Bone marrow (tissue), 2 donors: ENCODE results near the gene DTYMK.
"Not testable (repeated sequence)": the region's sequence is repeated elsewhere in the genome, so short reads cannot be mapped to it uniquely, and the experiment has no call there.

ENCODE experiments used
- DNase-seq, 2 donors: peaks; one replicate each; lab custom pipeline; 2025; lab: John Stamatoyannopoulos, UW

Gene DTYMK

DNA sequence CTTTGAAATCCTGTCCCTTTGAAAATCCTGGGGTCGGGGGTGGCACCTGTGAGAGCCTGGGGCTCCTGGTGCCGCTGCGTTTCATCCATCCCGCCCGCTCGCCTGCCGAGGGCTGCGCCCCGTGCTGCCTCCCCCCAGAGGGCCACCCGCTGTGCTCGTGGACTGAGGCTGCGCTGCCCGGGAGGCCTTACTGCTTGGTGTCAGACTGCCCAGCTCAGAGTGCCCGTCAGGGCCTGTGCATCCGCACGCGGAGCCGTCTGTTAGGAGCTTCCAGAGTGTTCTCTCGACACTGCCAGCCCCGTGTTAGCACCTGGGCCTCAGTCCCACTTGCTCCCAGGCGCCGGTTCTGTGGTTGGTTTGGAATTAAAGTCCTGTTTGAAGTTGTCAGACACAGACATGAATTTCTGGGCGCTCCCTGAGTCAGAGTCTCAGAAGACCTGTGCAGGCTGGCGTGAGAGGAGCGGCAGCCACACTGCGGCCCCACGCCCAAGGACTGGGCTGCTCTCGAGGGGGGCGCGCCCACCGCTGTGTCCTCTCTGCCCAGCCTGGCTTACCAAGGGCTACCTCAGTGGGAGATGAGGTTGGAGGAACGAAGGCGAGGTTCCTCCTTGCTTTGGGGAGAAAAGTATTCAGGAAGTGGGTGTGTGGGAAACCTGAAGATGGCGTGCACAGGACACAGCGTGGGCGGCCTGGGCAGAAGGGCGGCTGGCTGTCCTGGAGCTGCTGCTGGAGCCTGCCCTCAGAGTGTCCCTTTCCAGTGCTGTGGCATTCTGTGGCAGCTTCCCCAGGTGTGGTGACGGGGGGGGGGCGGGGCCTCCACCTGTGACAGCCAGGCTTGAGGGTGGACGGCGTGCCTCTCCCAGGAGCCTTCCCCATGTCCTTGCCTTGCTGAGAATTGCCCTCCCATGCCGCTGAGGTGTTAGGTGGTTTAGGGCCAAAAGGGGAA is 14.1 kb downstream of the DTYMK start:
- no peak for DNase-seq

DNA sequence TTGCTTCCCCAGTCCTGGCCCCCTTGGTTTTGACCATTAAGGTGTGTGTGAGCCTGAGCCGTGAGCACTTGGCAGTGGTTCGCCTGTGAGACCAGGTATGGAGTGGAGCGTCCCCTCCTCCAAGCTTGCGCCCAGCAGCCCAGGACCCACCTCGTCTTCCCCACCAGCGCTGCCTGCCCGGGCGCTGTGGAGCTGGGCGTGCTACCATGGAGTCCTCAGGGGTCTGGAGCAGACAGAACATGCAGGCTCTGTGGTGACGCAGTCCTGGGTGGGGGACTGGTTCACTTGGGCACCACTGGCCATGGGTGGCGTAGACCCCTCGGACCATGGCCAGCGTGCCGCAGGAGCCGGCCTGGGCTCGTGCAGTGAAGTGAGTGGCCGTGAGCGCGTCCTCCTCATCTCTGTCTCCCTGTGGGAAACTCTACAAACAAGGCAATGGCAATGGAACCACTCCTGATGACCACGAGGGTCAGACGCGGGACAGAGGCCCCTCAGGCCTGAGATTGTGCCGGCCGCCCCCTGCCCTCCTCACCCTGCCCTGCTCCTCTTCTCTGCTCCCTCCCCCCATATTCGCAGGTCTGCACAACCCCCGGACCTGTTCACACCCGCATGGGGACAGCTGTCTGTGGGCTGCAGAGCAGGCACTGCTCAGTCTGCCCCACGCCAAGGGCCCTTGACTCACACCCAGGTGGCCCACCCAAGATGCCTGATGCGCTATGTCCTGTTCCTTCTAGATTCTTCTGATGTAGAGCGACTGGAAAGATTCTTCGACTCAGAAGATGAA is 15.0 kb downstream of the DTYMK start:
- no peak for DNase-seq

DNA sequence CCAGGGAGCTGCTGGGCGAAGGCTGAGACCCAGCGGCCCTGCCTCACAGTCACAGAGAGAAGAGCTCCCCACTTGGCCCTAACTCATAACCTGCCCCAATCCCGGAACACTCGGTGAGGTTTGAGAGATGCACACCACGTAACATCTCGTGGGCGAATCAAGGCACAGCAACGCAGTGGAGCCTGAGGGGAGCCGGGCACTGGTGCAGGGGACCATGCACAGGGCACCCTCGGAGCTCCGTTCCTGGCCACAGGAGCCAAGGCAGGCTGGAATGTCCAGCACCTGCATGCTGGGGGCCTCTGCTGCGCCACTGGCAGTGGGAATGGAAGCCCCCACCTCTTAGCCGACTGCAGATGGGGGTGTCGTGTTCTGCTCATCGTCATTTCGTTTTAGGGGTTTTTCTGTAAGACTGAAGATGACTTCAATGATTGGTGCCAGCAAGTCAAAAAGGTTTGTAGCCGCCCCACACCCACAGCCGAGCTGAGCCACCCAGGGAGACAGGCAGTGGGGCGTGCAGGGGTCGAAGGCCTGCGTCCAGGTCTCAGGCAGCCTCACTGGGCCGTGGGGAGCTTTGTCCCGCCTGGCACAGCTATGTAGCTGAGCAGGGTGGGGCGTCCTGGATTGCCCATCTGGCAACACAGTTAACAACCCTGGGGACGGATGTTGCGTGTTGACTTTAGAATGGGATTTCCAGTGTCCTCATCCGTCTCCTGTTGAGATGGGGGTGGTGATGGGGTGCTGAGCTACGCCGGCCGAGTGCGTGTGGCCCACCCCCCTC is 16.1 kb downstream of the DTYMK start:
- no peak for DNase-seq

DNA sequence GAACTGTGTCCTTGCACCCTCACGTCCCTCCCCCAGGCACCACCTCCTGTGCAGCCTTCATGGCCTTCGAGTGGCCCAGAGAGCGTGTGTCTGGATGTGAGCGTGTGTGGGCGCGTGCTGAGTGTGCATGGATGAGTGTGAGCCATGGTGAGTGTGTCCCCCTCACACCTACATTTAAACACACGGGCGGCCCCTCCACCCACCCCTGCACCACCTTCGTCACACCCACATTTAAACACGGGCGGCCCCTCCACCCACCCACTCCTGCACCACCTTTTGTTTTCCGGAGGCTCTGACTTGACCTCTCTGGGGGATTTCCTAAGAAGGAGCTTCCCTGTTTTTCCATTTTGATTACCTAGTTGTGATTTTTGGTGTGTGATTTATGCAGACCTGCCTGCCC is 17.8 kb downstream of the DTYMK start:
- no peak for DNase-seq

DNA sequence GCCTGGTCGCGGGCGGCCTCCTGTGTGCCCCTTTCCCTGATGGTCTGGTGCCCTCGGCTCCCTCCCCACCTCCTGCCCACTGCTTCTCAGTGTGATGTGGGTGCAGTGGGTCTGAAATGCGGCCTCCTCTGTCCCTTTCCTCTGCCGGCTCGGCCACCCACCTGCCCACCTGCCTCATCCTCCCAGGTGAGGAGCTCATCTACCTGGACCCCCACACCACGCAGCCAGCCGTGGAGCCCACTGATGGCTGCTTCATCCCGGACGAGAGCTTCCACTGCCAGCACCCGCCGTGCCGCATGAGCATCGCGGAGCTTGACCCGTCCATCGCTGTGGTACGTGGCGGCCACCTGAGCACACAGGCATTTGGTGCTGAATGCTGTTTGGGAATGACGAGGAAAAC is 18.3 kb downstream of the DTYMK start:
- no peak for DNase-seq

DNA sequence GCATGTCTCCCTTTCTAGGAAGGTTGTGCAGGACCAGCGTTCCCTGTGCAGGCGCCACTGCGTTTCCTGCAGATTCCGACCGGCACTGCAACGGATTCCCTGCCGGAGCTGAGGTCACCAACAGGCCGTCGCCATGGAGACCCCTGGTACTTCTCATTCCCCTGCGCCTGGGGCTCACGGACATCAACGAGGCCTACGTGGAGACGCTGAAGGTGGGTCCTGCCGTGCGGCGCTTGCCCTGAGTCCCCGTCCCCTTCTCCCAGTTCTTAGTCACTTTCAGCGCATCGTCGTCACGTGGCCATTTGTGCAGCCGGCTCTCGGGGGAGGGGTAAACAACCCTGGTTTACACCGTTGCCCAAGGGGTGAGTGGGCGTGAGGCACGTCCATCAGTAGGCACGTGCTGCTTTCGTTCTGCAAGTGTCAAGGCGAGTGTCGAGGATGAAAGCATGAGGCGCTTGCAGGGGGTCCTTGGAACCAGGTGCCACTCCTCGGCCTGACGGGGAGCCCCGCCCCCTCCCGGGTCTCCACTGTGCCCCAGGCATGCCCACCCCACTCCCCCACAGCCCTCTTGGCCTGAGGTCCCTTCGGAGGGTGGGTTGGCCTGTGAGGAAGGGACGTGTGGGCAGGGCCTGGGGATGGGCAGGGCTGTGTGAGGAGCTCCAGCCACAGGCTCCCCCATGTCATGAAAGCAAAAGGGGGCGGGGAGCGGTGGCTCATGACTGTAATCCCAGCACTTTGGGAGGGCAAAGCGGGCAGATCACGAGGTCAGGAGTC is 19.8 kb downstream of the DTYMK start:
- DNase-seq = no peak

DNA sequence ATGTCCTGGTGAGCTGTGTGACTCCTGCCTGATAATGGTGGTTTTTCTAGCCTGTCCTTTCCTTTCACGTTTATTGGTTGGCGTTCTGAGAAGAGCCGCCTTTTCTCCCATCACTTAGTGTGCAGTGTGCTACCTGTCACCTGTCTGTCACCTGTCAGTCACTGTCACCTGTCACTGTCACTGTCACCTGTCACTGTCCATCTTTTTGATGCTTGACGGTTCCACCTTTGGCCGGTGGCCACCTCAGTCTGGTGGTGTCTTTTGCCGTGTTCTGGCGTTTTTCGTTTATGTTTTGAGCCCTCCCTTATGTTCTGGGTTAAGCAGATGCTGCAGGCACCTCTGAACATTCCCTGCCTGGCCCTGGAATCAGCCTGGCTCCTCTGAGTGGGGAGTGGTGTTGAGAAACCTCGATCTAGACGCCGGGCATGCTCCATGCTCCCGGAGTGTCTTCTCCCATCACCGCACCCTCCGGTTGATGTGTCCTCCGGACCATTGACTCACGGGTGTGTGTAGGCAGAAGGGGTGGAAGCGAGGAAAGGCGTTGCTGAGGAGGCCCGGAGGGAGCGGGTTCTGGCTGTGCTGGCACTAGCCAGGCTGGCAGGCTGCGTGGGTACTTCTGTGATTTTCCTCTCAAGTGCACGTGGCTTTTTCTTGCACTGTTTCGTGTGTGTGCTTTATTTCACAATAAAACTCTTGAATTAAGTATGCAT is 20.7 kb downstream of the DTYMK start:
- DNase-seq = no peak

DNA sequence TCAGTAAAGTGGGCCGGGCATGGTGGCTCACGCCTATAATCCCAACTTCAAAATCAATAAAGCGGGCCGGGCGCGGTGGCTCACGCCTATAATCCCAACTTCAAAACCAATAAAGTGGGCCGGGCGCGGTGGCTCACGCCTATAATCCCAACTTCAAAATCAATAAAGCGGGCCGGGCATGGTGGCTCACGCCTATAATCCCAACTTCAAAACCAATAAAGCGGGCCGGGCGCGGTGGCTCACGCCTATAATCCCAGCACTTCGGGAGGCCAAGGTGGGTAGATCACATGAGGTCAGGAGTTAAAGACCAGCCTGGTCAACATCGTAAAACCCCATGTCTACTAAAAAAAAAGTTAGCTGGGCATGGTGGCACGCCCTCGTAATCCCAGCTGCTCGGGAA is 23.9 kb downstream of the DTYMK start:
- DNase-seq = not testable (repeated sequence)

DNA sequence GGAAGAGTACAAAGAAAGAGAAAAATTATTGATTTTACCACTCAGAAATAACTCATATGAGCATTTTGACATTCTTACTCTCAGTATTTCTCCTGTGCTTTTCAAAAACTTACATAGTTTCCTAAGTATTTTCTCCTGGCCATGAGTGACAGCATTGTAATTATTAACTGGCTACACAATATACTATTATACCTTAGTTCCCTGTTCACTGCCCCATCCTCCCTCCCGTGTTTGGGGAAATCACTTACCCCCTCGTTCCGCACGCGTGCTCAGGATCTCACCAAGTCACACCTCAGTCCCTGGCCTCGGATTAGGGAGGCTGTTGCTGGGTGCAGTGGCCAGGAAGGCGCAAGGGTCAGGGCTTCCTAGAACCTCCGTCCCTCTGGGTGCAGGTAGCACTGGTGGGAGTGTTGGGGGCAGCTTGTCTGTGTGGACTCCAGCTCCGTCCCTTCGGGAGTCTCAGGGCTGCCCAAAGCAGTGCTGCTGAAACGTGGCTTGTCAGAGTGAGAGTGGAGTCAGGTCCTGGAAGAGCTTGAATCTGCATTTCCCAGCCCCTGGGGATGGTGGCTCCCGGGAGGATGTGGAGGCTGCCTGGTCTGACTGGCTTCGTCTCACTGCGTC is 25.9 kb downstream of the DTYMK start:
- DNase-seq = no peak

DNA sequence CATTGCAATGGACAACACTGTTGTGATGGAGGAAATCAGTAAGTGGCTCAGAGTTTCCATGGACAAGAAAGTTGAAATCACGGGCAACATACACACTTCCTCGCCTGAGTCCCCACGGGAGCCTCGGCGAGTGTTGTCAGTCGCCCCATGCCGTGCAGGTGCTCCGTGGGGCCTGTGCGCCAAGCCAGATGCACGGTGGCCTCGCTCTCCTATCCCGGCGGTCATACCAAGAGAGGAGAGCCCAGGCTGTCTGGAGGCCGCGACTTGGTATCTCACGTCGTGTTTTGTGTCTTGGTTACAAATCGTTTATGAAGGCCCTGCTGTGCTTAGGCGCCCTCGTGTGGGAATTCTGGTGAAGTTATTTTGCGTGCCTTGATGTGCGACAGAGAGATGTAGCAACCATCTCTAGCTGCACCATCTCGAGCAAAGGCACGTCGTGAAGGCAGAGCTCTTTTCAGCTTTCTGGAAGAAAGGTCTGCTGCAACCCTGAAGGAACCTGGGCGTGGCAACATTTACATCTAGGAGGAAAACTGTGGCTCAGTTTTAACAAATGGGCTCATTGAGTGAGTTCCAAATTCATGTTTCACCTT is 27.4 kb downstream of the DTYMK start:
- DNase-seq = no peak

DNA sequence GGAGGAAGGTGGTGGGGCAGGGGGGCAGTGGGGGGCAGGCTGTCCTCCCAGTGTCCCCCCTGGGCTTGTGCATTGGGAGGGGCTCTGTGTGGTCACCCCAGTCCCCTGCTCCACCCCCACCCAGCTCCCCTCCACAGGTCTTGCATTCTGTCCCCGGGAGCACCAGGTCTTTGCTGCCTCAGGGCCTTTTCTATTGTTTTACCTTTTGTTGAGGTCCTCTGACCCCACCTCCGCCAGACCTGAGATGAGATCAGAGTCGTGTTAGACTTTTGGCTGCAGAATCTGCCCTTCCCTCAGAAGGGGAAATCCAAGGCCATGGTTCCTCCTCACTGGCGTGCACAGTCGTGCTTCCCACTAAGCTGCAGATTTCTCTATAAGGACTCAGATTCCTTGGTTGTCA is 28.3 kb downstream of the DTYMK start:
- DNase-seq = no peak

DNA sequence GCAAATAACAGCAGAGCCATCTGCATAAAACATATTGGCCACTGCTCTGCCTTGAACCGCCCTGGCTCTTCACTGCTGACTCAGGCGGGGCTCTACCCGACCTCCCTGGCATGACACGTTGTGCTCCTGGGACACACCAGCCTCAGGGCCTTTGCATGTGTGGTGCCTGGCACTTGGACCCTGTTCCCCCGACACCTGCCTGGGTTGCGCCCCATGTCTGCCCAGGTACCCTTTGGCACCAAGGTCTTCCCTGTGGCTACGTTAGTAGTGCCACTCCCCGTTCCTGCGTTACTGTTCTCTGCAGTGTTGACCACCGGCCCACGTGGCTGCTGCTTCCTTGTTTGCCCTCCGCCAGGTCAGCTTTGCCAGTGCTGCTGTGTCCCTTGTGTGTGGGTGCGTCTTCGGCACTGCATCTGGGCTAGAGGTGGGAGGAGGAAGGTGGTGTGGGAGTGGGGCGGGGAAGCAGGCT is 28.8 kb downstream of the DTYMK start:
- no peak for DNase-seq

DNA sequence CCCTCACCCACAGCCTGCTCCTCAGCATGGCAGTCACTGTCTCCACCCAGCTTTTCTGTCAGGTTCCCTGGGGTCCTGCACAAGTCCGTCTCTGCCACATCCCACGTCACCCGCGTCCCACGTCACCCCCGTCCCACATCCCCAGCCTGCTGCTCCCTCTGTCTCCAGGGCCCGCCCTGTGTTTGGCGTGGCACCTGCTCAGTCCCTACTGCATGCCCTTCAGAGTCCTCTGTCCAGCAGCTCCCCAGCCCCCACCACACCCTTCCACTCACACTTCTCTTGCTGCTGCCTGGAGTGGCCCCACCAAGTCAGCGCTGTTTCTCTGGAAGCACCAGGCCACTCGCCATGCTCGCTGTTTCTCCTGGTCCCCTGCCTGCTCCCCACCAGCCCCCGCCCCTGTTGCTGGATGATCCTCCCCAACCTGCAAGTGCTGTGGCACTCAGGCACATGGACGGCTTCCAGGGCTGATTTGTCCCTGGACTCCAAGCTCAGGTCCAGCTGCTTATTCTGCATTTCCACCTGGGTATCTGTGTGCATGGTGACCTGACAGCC is 30.3 kb downstream of the DTYMK start:
- no peak for DNase-seq

DNA sequence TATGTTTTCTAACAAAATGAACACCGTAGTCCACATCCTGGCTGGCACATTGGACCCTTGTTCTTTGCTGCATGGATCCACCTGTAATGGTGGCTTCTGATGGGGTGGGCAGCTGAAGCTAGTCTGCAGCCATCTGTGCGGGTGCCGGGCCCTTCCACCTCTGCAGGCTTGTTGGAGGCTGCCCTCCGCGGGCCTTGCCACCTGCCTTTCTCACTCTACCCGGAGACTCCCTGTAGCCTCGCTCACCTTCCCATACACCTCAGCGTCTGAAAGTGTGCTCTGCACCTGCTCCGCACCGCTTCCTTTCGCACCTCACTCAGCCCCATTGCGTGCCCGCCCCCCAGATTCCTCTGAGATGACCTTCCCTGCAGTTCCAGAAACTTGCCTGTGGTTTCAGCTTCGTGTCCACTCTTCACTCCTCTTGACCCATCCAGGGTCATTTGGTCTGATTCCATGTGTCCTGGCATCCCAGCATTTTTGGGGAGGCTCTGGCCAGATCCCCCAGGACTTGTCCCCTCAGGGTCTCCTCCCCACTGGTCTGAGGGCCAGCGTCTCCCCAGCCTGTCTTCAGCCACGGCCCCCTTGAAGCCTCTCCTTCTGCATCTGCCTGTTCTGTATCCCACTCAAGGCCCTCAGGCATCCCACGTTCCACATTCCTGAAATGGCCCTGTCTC is 31.0 kb downstream of the DTYMK start:
- DNase-seq = no peak

DNA sequence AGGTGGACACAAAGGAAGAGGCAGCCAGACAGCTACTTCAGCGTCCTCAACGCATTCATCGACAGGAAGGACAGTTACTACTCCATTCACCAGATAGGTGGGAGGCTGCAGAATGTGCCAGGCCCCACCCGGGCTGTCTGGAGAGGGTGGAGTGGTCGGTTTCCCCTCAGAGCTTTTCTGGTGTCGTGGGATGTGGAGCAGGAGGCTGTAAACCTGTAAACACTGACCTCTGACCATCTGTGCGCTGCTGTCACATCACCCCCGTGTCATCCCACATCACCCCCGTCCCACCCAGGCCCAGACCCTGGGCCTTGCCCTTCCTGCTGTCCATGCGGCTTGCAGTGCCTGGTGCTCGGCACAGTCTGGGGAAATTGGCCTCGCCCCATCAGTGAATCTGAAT is 32.1 kb downstream of the DTYMK start:
- no peak for DNase-seq

DNA sequence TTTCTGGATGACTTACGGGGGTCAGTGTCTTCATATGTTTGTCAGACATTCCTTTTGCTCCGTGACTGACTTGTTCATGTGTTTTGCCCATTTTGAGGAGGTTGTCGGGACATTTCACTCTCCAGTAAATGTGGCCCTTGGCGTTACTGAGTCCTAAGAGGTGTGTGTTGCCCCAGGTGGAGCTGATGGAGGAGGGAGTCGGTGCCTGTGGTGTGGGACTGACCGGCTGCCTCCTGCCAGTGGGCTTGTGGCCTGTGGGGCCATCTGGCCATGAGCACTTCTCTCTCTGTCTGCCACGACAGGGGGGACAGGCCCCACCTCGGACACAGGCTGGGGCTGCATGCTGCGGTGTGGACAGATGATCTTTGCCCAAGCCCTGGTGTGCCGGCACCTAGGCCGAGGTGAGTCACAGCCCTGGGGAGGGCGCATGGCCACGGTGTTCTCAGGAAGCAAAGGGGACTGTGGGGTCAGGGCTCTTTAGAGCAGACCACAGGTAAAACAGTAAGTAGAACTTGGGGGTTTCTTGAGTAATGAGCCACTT is 33.3 kb downstream of the DTYMK start:
- DNase-seq = no peak

DNA sequence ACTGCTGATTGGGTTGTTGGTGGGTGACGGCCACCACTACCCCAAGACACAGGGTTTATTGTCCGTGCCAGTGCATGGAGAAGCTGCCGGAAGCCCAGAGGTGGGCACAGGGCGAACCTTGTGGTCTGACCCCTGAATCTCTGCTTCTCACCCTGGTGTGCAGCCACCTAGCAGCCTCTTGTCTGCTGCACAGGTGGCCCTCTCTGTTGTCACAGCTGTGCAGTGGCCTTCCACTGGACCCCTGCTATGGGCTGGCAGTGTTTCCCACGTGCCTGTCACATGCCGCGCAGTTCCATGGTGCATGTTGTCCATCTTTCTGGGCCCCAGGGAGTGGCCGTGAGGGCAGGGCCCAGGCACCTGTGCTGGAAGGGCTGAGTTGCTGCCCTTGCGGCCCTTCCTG is 33.9 kb downstream of the DTYMK start:
- no peak for DNase-seq

DNA sequence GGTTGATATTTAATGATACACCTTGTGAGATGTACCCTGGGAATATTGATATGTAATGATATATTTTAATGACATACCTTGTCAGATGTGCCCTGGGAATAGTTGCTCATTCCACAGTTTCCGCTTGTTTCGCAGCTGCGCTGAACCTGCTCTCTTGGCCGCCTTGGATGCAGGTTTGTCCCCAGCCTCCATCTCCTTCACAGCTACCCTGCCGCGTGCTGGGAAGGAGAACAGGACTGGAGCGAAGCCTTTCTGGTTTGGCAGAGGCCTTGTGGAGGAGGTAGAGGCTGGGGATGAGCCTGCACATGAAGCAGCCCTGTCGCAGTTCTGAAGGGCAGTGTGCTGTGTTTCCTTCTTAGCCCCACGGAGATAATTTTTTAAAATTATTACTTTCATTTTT is 34.5 kb downstream of the DTYMK start:
- DNase-seq = no peak

DNA sequence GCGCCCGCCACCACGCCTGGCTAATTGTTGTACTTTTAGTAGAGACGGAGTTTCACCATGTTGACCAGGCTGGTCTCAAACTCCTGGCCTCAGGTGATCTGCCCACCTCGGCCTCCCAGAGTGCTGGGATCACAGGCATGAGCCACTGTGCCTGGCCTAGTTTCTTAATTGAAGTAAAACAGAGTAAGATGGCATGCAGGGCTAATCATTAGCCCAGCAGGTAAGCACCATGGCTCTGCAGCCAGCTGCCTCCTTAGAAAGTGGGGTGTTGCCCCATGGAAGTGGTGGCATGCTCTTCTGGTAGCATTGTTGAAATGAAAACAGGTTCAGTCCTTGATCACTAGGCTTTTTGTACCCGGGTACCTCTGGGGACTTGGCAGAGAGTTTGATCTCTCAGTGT is 36.7 kb downstream of the DTYMK start:
- DNase-seq = no peak
